ENCODE results near the gene LCE1E. TPM values are rescaled to one million over a fixed set of nuclear protein-coding genes. Genes with fewer than 3 reads are reported as not detected.

Gene LCE1E
- polyA plus RNA-seq (2013, experiment 1 of 2; ENCODE audit: insufficient read length), result not detected
- polyA plus RNA-seq (2013, experiment 2 of 2; ENCODE audit: insufficient read length), result not detected

- no peak for DNase-seq
These were observed at the start of gene LCE1E for GRCh38 chr1:152786077-152786476. TSS of gene LCE1E (plus strand) at chr1:152786257. CDS start at chr1:152787300, 1,043 bp downstream.

GRCh38 chr1:152737997-152738396 is 48.1 kb upstream of the LCE1E start:
- no peak for DNase-seq

DNA sequence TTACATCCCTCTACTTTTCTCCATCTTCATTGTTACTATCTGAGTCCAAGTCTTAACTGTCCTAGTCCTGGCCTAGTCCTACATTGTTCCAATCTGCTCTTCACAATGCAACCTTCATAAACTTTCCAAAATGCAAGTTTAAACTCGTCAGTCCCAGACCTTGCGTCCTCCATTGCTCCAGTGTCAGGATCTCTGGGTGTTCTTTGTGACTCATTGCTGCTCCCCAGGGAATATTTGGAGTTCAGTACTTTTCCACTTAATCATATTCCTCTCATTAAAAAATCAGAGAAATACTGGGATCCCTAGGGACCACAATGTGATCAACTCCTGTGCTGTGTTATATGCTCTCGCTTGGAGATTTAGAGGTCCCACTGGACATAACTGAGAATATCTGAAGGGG is 46.2 kb upstream of the LCE1E start:
- DNase-seq, result peak; percentile 6

DNA sequence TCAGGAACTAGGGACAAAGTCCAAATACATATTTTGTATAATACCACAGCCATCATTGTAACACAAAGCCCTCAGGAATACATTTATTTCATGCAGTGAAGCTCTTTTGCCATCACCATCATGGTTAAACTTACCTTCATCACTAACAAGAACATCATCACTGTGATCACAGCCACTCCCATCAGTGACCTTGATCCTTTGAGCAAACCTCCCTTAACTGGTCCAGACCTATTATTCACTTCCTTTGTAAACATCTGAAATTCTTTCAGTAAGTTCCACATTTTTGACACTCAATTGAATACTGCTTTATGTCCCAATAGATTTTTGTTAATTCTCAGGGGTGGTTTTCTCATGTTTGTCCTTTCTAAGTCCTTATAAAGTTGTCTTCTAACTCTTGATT is 44.4 kb upstream of the LCE1E start:
- DNase-seq, result no peak

DNA sequence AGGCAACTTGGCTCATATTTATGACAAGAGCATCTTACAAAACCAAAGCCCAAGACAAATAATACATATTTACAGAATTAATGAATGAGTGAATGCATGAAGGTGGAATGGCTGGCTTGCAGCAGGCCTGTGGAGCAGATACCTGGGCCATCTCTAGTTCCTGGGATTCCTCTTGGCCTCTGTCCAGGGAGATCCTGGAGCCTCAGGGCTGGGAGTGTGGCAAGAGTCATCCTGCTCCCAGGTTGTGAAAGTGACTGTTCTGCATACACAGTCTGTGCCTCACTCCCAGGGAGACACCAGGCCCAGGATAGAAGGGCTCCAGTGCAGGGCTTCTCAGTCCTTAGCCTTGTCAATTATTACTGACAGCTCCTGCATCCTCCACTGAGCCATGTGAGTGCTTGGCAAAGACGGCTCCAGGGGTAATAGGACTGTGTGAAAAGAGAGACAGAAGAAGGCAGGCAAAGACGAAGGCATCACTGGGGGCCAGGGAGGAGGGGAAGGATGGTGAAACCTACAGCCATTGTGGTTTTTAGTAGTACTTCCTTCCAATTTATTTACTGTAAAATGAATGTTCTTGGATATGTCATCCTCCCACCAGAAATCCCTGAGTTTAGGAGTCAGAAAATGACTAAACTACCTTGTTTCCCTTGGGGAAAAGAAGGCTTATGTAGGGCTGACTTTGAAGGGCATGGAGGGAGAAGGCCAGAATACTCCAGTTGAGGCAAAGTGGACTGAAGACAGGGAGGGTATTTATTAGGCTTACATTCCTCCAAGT is 42.5 kb upstream of the LCE1E start:
- no peak for DNase-seq

GRCh38 chr1:152745289-152745704 is 40.8 kb upstream of the LCE1E start:
- DNase-seq, result peak; percentile 1

- no peak for DNase-seq
These were observed 40.2 kb upstream of the LCE1E start for GRCh38 chr1:152745765-152746444.

GRCh38 chr1:152747831-152748230 is 38.2 kb upstream of the LCE1E start:
- no peak for DNase-seq

- DNase-seq, result peak; percentile 38
These were observed 33.8 kb upstream of the LCE1E start for GRCh38 chr1:152752225-152752624.

DNA sequence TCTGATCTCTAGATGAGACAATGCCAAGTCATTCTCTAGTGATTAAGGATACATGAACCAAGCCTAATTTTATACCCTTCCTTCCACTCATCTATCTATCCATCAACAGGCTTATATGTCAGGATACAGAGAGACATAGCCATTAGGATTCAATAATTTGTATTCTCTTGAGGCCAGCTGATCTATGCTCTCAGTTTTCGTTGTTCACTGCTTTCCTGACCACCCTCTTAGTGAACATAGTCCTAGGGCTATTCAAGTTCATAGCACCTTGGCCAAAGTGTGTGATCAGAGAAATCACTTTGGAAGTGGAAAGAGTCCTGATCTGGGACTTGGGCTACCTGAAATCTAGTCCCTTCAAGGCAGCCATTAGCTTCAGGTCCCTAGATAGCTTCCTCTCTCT is 32.5 kb upstream of the LCE1E start:
- DNase-seq, result no peak

DNA sequence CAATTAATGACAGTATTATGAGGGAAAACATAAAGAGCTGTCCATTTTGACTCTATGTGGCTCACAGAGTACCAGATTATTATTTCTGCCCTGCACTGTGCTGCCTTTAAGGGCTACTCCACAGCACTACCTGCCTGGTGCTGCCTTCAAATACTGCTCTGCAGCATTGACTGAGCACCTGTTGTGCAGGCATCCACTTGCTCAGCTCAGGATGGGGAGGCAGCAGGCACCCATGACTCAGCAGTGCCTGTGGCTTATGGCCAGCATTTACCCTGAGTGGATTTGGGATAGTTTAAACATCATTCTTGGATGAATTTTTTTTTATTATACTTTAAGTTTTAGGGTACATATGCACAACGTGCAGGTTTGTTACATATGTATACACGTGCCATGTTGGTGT is 29.2 kb upstream of the LCE1E start:
- DNase-seq, result no peak

DNA sequence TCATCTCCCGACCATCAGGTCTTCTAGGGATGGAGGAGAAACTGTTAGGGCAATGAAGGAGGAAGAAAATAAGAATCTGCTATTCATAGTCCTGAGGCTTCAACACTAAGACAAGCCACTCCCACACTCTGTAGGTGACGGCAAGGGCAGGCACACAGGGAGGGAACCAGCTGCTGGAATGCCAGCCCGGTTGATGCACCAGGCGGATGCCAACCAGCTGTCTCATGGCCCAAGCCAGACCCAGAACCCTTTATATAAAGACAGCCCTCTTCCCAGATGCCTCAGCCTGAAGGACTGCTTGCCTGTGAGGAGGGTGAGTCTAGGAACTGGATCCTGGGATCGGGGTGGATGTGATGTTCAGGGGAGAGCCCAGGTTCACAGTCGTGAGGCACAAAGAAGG is 28.3 kb upstream of the LCE1E start, which contains the start of gene KPRP:
Gene KPRP (plus strand): TSS at position 279 of the 400 bp plus-strand sequence. CDS start 1,564 bp downstream, outside the sequence.
- DNase-seq, result no peak

DNA sequence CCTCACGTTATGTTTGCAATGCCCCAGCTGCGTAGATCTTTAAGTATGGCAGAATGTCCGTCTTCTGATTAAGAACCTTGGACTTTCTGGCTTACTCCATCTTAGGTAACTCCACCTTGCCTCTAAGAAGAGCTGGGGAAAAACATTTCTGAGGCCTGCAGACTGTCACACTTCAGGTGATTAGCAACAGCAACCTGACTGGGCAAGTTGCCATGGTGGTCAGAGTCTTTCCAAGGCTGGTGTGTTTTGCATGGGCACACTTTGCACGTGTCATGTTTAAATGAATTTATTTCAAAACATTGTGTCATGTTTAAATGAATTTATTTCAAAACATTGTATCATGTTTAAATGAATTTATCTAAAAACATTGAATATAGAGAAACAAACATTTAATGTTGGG is 27.4 kb upstream of the LCE1E start:
- no peak for DNase-seq

DNA sequence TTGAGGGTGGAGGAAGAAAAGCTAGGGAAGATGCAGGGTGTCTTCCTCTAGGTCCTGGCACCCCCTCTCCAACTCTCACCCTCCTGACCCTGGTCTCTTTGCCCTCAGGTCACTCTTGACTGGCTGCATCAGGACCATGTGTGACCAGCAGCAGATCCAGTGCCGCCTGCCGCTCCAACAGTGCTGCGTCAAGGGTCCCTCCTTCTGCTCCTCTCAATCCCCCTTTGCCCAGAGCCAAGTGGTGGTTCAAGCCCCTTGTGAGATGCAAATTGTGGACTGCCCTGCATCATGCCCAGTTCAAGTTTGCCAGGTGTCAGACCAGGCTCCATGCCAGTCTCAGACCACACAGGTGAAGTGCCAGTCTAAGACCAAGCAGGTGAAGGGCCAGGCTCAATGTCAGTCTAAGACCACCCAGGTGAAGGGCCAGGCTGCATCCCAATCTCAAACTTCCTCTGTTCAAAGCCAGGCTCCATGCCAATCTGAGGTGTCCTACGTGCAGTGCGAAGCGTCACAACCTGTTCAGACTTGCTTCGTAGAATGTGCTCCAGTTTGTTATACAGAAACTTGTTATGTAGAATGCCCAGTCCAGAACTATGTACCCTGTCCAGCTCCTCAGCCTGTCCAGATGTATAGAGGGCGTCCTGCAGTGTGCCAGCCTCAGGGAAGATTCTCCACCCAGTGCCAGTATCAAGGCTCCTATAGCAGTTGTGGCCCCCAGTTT is 26.4 kb upstream of the LCE1E start:
- no peak for DNase-seq

- no peak for DNase-seq
These were observed 25.4 kb upstream of the LCE1E start for GRCh38 chr1:152760551-152761190.

DNA sequence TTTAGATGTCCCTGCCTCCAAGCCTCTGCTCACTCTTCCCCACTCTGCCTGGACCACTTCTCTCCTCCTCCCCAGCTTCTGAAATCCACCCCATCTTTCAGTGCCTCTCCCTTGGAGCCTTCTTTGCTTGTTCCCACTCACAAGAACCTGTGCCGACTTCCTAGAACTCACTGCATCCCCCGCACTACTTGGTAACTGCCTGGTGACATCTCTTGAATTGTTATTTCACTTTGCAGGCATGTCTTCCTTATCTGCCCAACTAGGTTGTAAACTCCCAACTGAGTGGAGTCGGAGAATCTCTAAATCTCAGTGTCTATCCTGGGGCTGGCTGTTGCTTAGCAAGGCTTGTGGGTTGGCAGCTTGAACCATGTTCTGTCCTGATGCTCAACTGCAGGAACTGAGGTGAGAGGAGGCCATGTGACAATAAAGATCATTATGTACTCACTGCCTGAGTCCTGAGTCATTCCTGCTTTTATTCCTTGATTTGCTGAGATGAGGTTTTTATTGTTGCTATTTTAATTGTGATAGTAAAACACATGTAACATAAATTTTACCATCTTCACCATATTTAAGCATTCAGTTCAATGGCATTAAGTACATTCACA is 24.3 kb upstream of the LCE1E start:
- DNase-seq, result no peak

DNA sequence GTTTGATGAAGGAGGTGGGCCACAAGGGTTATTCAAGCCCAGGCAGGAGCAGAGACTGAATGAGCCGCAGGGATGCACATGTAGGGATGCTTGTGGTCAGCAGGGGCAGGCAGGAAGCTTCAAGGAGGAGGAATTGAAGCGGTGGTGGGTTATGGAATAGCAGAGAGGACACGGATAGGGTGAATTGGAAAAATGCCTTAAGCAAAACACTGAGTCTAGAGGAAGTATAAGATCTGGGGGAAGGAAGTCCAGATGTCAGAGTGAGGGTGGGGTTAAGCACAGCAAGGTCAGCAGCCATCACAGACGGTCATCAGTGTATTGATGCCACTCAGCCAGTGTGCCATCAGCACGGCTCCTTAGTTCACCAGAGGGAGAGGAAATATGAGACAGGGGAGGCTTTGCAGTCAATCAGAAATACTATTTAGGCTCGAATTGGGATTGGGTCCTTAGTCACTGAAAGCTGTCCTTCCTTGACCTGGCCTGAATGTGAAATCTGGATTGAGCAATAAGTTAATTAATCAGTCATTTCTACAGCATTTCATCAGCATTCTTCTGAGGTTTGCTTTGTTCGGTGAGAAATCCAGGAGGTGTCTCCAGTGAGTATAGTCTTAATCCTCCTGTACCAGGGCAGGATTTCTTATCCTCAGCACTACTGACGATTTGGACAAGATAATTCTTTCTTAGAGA is 17.1 kb upstream of the LCE1E start:
- no peak for DNase-seq

DNA sequence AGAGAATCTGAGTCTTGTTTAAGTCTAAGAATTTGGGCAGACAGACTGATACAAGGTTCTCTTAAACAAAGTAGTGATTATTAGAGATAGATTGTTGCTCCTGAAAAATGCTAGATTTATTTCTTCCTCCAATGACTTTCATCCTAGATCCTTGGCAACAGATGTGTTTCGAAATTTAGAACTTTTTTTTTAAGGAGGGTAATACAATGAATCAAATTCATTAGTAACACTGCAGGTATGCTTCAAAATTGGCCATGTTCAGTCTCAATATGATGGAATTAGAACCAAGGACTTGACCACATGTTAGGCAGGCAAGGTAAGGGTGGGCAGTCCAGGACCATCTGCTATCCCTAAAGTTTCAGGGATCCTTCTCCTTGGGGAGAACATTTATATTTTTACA is 15.6 kb upstream of the LCE1E start:
- no peak for DNase-seq

GRCh38 chr1:152774875-152775274 is 11.2 kb upstream of the LCE1E start, which contains the start of gene LCE1F:
TSS of gene LCE1F (plus strand) at chr1:152775140. CDS start at chr1:152776372, 1,232 bp downstream.
- DNase-seq, result no peak

DNA sequence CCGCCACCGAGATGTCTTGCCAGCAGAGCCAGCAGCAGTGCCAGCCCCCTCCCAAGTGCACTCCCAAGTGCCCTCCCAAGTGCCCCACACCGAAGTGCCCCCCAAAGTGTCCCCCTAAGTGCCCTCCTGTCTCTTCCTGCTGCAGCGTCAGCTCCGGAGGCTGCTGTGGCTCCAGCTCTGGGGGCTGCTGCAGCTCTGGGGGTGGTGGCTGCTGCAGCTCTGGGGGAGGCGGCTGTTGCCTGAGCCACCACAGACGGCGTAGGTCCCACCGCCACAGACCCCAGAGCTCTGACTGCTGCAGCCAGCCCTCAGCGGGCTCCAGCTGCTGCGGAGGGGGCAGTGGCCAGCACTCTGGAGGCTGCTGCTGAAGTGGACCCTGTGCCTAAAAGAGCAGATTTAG is 9.7 kb upstream of the LCE1E start:
- DNase-seq, result no peak

- DNase-seq, result peak; percentile 6
These were observed 8.4 kb upstream of the LCE1E start for GRCh38 chr1:152777510-152778137.

All from fibroblast of skin of back (primary cell).